OCI-M2 (cell line): ENCODE measurements around the gene UBAP1L.
A peak's percentile ranks its signal among the peaks of the same experiment; 100 is the strongest.
"Not testable (repeated sequence)": the region's sequence is repeated elsewhere in the genome, so short reads cannot be mapped to it uniquely, and the experiment has no call there.

ENCODE experiments used
- DNase-seq: peaks from one replicate; lab custom pipeline; 2025; ENCODE audit not compliant: unreplicated experiment; lab: John Stamatoyannopoulos, UW

The UBAP1L gene

DNA sequence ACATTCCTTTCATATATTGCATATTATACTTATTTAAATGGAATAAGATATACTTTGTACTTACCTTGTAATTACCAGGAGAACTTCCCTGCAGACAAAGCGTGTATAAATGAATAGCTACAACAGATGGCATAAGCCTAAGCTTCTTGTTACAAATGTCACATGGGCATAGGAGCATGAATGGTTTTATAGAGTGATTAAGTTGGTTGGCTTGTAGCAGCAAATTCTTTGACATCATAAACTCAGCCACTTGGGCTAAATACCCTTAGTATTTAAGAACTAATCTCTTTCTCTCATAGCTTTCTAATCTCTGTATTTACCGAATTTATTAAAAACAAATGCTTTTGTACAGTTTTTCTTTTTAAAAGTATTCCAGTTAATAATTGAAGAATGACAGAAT, at the start of gene UBAP1L:
Gene UBAP1L (minus strand): TSS at position 115 of the 400 bp plus-strand sequence. CDS start 8,985 bp downstream, outside the sequence.
- DNase-seq = no peak

DNA sequence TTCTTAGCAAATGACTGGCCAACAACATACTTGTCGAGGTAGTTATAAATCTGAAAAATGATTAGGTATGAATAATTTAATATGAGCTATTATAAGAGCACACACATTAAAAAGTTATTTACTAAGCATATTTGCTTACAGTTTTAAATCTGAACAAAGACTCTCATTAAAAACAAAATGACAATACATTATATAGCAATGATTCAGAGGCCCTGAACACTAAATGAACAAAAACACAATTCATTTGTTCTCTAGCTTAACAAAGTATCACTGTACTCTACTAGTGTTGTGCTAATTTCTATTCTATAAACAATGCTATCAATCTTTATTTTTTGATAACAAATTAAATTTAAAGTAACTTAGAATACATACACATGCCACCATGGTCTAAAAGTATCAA, 49.1 kb upstream of the UBAP1L start:
- DNase-seq = no peak

DNA sequence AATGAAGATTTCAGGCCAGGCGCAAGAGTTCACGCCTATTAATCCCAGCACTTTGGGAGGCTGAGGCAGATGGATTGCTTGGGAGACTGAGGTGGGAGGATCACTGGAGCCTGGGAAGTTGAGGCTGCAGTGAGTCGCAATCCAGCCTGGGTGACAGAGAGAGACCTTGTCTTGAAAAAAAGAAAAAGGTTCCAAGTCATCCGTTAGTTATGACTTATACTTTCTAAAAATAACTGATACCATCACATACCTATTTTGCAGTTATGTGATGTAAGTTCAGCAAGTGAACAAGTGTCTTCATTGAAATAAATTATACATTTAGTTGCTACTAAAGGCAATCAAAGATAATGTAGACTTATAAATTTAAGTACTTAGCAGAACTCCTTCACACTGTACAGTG, 48.0 kb upstream of the UBAP1L start:
- no peak for DNase-seq

DNA sequence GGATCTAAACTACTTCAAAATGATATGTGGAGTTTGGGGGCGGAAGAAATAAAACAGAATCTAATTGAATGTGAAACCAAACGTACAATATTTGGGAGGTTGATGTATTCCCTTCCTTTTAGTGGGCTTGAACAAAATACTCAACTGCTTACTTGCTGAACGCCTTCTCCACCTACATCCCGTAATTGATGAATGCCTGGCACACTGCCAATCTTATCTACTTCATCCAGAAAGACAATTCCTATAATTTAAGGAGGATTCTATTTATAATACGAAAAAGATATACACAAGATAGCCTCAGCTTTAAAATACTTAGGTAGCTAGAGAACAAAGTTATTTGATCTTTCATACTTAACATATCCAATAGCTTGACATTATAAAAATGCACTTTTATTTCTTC, 41.7 kb upstream of the UBAP1L start:
- DNase-seq = no peak

DNA sequence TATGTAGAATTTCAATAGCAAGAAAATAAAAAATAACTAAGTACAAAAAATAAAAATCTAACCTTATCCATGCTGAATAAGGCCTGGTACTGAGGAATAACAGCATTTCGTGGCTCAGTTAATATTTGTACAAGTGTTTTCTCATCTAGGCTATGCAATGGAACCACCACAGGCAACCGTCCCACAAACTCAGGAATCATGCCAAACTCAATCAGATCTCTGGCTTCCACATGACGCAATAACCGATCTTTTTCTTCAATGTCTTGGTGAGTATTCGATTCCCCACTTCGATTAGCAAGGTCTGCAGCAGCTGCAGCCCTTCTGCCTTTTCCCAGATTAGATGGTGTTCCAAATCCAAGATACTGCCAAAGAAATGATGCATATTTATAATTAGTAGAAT, 39.7 kb upstream of the UBAP1L start:
- DNase-seq = no peak

DNA sequence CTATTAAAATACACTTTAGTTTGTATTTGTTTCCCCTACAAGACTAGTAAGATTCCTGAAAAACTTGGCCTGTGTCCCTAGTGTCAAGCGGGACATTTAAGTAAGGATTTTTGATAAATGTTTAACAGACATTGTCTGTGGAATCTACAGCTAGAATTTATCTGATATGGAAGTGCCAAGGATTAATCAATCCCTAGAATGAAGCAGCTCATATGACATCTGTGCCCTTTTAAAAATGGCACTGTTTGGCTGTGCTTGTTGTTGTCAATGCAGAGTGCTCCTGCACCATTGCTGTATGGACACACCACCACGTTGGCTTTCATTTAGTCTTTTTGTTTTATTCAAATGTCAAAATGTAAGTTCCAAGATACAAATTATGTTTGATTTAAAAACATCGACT, 32.9 kb upstream of the UBAP1L start:
- DNase-seq = no peak

DNA sequence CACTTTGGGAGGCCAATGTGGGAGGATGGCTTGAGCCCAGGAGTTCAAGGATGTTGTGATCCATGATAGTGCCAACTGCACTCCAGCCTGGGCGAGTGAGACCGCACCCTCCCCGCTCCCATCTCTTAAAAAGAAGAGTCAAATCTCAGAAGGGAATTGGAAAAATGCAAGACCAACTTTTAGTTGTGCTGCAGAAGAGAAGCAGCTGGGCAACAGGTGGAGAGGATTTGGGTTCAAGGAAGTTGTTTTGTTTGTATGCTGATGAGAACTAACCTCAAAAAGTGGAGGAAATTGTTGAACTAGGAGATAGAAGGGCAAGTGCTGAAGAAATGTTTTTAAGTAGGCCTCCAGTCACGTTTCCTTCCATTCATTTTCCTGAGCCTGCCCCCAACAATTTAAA, 31.4 kb upstream of the UBAP1L start:
- no peak for DNase-seq

DNA sequence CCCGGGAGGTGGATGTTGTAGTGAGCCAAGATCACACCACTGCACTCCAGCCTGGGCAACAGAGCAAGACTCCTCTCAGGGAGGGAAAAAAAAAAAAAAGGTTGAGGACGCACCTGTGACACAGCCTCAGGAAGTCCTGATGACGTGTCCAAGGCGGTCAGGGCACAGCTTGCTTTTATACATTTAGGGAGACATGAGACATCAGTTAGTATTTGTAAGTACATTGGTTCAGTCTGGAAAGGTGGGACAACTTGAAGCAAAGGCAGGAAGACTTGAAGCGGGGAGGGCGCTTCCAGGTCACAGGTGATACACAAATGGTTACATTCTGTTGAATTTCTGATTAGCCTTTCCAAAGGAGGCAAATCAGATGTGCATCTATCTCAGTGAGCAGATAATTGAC, 23.6 kb upstream of the UBAP1L start:
- DNase-seq = not testable (repeated sequence)

DNA sequence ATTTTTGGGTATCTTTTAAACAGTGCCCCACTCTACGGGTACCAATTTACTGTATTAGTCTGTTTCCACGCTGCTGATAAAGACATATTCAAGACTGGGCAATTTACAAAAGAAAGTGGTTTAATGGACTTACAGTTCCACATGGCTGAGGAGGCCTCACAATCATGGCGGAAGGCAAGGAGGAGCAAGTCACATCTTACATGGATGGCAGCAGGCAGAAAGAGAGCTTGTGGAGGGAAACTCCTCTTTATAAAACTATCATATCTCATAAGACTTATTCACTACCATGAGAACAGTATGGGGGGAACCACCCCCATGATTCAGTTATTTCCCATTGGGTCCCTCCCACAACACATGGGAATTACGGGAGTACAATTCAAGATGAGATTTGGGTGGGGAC, 22.9 kb upstream of the UBAP1L start:
- DNase-seq = not testable (repeated sequence)

DNA sequence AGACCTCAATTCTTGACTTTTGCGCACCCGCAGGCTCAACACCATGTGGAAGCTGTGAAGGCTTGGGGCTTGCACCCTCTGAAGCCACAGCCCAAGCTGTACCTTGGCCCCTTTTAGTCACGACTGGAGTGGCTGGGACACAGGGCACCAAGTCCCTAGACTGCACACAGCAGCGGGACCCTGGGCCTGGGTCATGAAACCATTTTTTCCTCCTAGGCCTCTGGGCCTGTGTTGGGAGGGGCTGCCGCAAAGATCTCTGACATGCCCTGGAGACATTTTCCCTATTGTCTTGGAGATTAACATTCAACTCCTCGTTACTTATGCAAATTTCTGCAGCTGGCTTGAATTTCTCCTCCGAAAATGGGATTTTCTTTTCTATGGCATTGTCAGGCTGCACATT, 22.1 kb upstream of the UBAP1L start:
- not testable (repeated sequence) for DNase-seq

DNA sequence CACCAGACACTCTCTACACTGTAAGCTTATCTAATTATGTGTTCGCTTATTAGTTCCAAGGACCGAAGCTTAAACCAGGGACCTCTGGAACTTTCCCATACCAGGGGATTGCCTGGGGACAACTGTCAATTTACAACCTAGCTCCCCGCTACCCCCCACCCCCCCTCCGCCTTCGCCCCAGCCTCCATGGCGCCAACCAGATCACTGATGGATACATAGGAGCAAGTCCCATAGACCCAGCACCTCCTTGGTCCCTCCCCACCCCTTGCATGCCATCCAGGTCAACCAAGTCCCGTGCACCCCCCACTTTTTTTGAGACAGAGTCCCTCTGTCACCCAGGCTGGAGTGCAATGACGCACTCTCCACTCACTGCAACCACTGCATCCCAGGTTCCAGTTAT, 19.5 kb upstream of the UBAP1L start:
- no peak for DNase-seq

DNA sequence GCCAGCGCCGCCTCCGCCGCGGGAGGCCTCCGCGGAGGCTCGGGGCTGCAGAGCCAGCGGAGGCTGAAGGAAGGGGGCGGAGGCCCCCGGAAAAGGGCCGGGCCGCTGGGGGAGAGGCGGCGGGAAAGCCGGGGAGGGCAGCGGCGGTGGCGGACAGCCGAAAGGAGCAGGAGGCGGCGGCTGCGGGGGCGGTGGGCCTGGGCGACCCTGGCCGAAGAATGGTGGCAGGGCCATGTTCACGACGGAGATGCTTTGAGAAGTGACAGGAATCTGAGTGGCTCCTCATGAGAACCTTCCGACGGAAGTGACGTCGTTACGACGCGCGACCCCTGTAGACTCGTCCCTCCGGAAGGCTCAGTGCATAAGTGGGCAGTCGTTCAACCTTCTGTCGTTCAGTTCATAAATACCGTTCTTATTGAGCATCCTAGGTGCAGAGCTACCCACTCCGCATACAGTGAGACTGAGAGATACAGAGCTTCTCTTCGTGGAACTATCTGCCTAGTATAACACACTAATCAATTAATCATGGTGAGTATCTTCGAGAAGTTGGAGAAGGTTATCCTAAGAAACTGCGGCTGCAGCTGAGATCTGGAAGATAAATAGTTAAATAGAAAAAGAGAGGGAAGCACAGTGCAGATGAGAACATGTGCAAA, 18.7 kb upstream of the UBAP1L start, which contains the start of gene PDCD7:
Gene PDCD7 (minus strand): TSS at position 261 of the 653 bp plus-strand sequence. CDS start 27 bp downstream, at position 234.
- DNase-seq = peak; percentile 47

DNA sequence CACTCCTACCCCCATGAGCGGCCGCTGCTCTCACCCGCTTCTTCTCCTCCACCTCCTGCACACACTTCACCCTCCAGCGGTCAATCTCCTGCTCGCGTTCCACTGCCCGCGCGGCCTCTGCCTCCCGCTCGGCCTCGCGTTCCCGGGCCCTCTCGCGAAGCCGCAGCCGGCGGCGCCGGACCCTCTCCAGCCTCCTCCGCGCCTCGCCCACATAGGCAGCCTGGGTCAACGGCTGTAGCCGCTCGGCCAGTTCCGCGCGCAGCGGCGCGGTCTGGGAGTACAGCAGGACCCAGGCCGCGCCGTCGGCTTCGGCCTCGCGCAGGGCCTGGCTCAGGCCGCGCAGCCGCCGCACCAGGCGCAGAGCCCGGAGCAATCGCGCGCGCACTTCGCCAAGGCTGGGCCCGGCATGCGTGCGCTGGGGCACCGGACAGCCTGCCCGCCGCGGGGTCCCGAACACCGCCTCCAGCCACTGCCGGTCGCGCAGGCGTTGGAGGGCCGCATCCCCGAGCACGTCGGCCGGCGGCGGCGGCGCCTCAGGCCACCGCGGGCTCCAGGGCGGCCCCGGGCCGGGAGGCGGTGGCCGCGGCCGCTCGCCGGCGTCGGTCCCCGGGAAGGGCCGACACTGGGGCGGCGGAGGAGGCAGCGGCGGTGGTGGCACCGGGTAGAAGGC, 18.0 kb upstream of the UBAP1L start:
- no peak for DNase-seq

DNA sequence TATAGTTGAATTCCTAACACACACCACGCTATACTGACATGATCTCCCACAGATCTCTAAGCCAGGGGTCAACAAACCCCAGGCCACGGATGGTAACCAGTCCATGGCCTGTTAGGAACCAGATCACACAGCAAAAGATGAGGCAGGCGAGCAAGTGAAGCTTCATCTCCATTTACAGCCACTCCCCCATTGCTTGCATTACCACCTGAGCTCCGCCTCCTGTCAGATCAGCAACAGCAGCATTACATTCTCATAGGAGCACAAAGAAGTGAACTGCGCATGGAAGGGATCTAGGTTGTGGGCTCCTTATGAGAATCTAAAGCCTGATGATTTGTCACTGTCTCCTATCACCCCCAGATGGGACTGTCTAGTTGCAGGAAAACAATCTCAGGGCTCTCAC, 15.9 kb upstream of the UBAP1L start:
- DNase-seq = no peak

DNA sequence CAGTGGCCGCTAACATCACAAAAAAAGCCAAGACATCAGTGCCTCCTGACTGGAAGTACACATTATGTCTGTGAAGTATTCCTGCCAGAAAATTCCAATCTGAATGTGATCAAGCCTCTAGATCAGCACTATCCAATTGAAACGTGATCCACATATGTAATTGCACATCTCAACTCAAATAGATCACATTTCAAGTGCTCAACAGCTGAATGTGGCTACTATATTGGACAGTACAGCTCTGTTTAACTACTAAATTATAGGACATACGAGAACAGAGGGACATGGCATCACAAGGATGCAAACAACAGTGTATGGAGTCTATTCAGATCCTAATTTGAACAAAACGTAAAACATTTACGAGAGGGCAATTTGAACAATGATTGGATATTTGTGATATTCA, 542 bp upstream of the UBAP1L start:
- no peak for DNase-seq

DNA sequence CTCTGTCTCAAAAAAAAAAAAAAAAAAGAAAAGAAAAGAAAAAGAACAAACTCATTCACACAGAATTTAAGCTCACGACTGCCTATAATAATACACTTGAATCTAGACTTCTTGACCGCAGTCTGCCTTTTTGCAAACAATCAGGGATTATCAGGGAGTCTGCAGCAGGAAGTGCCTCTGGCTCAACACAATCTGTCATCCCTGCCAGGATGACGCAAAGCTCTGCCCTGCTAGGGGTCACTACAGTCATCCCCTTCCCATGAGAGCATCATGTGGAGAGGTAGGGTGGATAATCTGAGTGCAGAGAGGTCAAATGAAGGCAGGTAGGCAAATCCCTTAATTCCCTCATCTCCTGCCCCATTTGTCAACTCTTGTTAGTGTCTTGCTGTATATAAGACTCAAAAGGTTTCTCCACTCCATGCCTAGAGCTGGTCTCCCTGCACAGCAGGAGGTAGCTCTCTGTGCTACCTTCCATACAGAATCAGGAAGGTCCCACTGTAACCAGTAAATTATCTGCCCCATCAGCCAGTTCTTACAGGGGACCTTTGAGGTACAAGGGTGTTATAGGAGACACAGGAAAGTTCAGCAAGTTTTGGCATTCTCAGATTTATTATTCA, 4.2 kb downstream of the UBAP1L start:
- DNase-seq = no peak

DNA sequence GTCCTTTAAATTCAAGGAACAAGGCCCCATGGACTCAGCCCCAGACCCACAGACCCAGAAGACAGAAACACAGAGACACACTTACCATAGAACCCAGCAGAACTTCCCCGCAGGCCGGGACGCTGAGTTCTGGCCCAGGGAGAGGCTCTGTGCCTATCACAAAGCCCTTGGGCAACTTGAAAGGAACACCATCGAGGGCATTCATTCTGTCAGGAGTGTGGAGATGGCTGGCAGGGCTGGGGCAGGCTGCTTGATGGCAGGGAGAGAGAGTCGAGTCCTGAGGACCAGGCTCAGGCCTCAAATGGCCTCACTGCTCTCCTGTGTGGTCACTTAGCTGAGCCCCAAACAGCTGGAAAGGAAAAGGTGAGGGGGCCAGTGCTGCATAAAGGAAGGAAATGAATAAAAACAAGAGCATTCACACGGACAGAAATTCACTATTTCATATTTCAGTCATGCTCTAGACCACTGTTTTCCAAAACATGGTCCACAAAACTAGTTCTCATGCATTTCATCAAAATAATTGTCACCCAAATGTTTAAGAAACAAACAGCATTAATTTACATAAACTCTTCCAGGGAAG, 8.9 kb downstream of the UBAP1L start:
- no peak for DNase-seq

DNA sequence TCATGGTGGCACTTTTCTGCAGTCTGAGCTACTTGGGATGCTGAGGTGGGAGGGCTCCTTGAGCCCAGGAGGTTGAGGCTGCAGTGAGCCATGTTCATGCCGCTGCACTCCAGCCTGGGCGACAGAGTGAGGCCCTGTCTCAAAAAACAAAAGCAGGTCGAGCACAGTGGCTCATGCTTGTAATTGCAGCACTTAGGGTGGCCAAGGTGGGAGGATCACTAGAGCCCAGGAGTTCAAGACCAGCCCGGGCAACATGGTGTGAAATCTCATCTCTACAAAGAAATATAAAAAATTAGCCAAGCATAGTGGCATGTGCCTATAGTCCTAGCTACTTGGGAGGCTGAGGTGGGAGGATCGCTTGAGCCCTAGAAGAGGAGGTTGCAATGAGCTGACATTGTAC, 10.0 kb downstream of the UBAP1L start:
- no peak for DNase-seq

DNA sequence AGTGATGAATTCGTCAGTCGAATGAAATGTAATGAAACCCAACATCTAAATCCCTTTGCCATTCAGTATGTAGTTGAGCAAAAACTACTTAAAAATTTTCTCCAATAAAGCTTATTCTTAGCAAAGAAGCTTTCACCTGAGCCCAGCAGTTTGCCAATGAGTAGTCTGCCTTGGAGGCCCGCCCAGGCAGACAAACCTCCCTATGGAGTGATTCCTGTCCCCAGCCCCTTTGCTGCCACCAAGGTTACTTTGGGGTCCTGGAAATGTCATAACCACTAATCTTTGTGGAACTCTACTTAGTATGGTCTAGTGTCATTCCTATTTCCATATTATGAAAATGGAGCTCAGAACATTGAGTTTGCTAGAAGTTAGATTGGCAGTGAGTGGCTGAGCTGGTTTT, 12.1 kb downstream of the UBAP1L start:
- DNase-seq = no peak

DNA sequence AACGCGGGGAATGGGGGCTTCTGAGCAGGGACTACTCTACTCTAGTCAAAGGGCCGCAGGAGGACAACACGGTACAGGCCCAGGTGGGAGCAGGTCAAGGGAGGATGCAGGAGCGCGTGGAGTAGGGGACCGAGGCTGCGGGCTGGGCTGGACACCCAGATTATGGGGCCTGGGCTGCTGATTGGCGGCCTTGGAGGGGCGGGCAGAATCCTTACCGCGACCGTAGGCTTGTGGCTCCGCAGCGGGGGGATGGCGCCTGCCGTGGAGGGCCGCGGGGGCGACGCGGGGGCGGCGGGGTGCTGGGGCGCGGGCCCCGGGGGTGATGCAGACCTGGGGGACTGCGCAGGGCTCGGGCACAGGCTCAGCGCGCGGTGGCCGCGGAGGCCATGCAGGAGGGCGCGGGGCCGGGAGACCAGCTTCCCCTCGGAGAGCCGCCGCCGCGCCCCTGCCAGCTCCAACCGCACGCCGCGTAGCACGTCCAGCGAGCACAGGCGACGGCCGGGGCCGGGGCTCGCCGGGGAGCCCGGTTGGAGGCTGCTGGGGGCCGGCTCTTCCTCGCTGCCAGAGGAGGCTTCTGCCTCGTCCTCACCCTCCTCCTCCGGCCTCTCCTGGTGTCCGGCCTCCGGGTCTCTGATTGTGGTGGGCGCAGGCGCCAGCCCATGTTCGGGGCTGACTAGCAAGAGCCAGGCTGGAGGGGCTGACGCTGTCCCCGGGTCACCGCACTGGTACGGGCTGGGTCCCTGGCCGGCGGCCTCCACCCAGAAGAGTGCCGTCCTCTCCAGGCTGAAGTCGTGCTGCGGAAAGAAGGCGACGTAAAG, 12.9 kb downstream of the UBAP1L start:
- no peak for DNase-seq

DNA sequence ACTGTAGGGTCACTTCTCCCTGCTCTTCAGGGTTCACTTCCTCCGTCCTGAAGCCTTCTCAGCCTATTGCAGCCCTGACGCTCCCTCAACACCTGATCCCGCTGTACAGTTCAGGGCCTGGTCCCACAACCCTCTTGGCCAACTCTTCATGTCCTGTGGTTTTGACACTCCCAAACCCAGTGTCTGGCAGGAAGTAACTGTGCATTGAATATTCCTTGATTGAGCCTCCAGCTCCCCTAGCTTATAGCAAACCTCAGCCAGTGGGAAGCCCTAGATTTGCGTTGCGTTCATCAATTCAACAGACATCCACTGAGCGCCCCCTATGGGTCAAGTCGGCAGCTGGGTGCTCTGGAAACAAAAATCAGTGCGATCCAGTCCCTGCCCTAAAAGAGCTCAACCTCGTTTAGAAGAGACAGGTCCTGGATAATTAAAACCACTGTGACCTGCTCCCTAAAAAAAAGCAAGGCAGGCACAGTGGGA, 13.5 kb downstream of the UBAP1L start:
- DNase-seq = no peak
